Measurements from ENCODE around the gene FSTL4. TPM values are rescaled to one million over a fixed set of nuclear protein-coding genes. Genes with fewer than 3 reads are reported as not detected.
A peak's percentile ranks its signal among the peaks of the same experiment; 100 is the strongest.

The FSTL4 gene
- total RNA-seq, 1 donor from 2014 or later = 14.3 TPM

- Mint-ChIP-seq H3K4me1 (peaks cover 18% of the 10 kb centered on the region), H3K4me3 (no peak overlapping the region), H3K27ac (no peak overlapping the region), H3K36me3 (peaks cover 3% of the 10 kb centered on the region), H3K9me3 (peaks cover 9% of the 10 kb centered on the region), H3K27me3 (ENCODE audit: low read depth) (no peaks in the 10 kb centered on the region)
- peak in 1 of 2 experiments; percentile 29 for DNase-seq (ENCODE audit: low spot score in 2 of 2, unreplicated experiment in 2 of 2)
- TF ChIP-seq CTCF (IDR thresholded peaks at IDR 0.05; ENCODE audit: unreplicated experiment) = no peak
These were observed 242.1 kb downstream of the FSTL4 start for GRCh38 chr5:133370036-133370831.

GRCh38 chr5:133368916-133369783, 243.2 kb downstream of the FSTL4 start:
- H3K27ac Mint-ChIP-seq = no peak overlapping the region
- peaks cover 28% of the 10 kb centered on the region for H3K4me1 Mint-ChIP-seq
- no peaks in the 10 kb centered on the region for H3K36me3 Mint-ChIP-seq
- TF ChIP-seq CTCF (IDR thresholded peaks at IDR 0.05; ENCODE audit: unreplicated experiment) = no peak
- H3K9me3 Mint-ChIP-seq = peaks cover under 1% of the 10 kb centered on the region
- H3K4me3 Mint-ChIP-seq = no peak overlapping the region
- no peak for DNase-seq (ENCODE audit: low spot score in 2 of 2, unreplicated experiment in 2 of 2)
- no peaks in the 10 kb centered on the region for H3K27me3 Mint-ChIP-seq (ENCODE audit: low read depth)

- no peak overlapping the region for H3K27ac Mint-ChIP-seq
- peaks cover 35% of the 10 kb centered on the region for H3K4me1 Mint-ChIP-seq
- DNase-seq (ENCODE audit: low spot score in 2 of 2, unreplicated experiment in 2 of 2) = no peak
- no peaks in the 10 kb centered on the region for H3K36me3 Mint-ChIP-seq
- H3K4me3 Mint-ChIP-seq = no peak overlapping the region
- TF ChIP-seq CTCF (IDR thresholded peaks at IDR 0.05; ENCODE audit: unreplicated experiment) = no peak
- no peaks in the 10 kb centered on the region for H3K9me3 Mint-ChIP-seq
- H3K27me3 Mint-ChIP-seq (ENCODE audit: low read depth) = no peaks in the 10 kb centered on the region
These were observed 244.4 kb downstream of the FSTL4 start for GRCh38 chr5:133367984-133368383.

GRCh38 chr5:133367071-133367786, 245.1 kb downstream of the FSTL4 start:
- DNase-seq (ENCODE audit: low spot score in 2 of 2, unreplicated experiment in 2 of 2) = no peak
- peaks cover 40% of the 10 kb centered on the region for H3K4me1 Mint-ChIP-seq

More at GRCh38 chr5:133367071-133367786, 245.1 kb downstream of the FSTL4 start:
- Mint-ChIP-seq H3K9me3 (no peaks in the 10 kb centered on the region), H3K27ac (no peak overlapping the region), H3K36me3 (no peaks in the 10 kb centered on the region), H3K27me3 (ENCODE audit: low read depth) (no peaks in the 10 kb centered on the region), H3K4me3 (no peak overlapping the region)
- TF ChIP-seq CTCF (IDR thresholded peaks at IDR 0.05; ENCODE audit: unreplicated experiment) = no peak
